Measurements from ENCODE around the gene UBAC2. TPM values are rescaled to one million over a fixed set of nuclear protein-coding genes. Genes with fewer than 3 reads are reported as not detected.

UBAC2 gene
- total RNA-seq, 1 donor from 2014 or later = 57.7 TPM

- H3K4me1 ChIP-seq = no peaks in the 10 kb centered on the region
- no peak for DNase-seq (ENCODE audit: extremely low spot score in 2 of 2)
- TF ChIP-seq, protein P1, sequence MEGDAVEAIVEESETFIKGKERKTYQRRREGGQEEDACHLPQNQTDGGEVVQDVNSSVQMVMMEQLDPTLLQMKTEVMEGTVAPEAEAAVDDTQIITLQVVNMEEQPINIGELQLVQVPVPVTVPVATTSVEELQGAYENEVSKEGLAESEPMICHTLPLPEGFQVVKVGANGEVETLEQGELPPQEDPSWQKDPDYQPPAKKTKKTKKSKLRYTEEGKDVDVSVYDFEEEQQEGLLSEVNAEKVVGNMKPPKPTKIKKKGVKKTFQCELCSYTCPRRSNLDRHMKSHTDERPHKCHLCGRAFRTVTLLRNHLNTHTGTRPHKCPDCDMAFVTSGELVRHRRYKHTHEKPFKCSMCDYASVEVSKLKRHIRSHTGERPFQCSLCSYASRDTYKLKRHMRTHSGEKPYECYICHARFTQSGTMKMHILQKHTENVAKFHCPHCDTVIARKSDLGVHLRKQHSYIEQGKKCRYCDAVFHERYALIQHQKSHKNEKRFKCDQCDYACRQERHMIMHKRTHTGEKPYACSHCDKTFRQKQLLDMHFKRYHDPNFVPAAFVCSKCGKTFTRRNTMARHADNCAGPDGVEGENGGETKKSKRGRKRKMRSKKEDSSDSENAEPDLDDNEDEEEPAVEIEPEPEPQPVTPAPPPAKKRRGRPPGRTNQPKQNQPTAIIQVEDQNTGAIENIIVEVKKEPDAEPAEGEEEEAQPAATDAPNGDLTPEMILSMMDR (IDR thresholded peaks at IDR 0.05) = no peak
- TF ChIP-seq POLR2A (IDR thresholded peaks at IDR 0.05) = no peak
- TF ChIP-seq POLR2AphosphoS5 (IDR thresholded peaks at IDR 0.05; ENCODE audit: insufficient read depth in 1 of 2, low read depth in 1 of 2) = no peak
These were observed 215.9 kb downstream of the UBAC2 start for GRCh38 chr13:99416411-99417121.

DNA sequence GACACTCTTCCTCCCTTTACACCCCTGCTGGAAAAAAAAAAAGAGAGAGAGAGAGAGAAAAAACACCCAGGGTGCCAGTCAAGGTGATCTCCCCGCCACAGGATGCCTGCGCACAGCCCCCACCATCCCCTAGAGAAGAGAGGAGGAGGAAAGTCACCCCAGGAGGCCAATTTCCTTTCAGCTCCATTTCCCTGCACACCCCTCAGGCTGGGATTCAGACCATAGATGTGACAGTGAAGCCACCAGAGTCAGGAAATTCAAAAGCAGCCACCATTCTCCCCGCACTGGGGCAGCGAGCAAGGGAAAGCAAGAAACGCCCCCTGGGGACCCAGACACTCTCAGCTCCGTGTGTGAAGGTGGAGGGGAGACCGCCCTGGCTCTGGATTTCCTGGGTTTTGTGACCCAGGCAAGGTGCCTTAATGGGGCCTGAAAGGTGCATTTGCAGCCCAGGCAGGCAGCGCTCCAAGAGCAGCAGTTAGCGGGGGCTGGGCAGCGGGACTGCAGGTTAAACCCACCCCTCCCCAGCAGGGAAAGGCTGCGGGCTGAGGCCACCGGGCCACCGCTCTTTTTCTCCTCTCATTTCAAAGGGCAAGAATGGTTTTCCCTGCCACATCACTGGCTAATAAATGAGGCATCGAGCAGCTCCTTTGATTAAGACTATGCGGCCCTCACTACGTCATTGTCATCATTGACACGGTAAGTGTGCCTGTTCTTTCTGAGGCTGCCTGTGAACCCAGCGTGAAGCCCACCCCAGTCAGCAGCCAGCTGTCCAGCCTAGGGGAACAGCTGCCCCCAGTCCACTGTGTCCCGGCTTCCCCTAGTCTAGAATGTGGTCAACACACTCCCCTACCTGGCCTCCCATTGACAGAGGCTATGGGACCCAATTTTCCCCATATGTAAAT is 216.8 kb downstream of the UBAC2 start:
- Histone ChIP-seq H3K4me3 (no peak overlapping the region), H3K27me3 (no peaks in the 10 kb centered on the region), H3K27ac (no peak overlapping the region), H3K36me3 (no peaks in the 10 kb centered on the region), H3K4me1 (no peaks in the 10 kb centered on the region), H3K9me3 (no peaks in the 10 kb centered on the region)
- DNase-seq (ENCODE audit: extremely low spot score in 2 of 2) = no peak
- intact Hi-C loops (cut with DNase I) = no loop called here
- no peak for TF ChIP-seq POLR2A (IDR thresholded peaks at IDR 0.05)
- no peak for TF ChIP-seq POLR2AphosphoS5 (IDR thresholded peaks at IDR 0.05; ENCODE audit: insufficient read depth in 1 of 2, low read depth in 1 of 2)
- TF ChIP-seq, protein P1 (IDR thresholded peaks at IDR 0.05) = no peak

More at GRCh38 chr13:99416411-99417121, 215.9 kb downstream of the UBAC2 start:
- H3K27me3 ChIP-seq = no peaks in the 10 kb centered on the region
- H3K27ac ChIP-seq = no peak overlapping the region
- H3K9me3 ChIP-seq = no peaks in the 10 kb centered on the region
- no peak overlapping the region for H3K4me3 ChIP-seq
- no peaks in the 10 kb centered on the region for H3K36me3 ChIP-seq
- intact Hi-C loops (cut with DNase I) = no loop called here

DNA sequence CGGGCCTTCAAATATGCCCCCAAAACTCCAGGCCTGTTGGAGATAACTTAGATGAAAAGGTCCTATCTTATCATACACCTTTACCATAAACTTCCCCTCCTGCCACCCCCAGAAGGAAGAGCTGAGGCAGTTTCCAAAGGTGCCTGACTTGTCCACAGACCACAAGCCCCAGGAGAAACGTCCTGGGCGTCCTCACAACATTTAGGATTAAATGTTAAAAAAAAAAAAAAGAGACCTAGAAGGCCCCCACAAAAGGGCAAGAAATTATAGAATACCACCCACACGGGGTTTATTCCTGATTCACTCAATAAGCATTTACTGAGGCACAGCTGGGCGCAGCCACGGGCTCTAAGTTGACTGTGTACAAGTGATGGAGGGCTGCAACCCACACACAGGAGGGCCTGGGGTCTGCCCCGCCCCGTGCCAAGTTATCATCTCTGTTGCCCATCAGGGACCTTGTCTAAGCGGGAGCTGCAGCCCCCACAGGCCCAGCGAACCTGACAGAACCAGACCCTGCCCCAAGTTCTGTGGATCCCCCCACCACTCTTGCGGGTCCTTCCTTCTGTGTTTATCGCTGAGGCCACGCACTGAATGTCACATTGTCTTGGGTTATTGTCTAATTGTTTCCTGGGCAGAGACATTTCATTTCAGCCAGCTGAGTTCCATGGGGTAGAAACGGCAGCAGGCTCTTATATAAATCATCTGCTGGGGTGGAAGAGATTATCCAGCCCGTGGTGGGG is 217.6 kb downstream of the UBAC2 start:
- no peak overlapping the region for H3K4me3 ChIP-seq
- no peaks in the 10 kb centered on the region for H3K27me3 ChIP-seq
- H3K27ac ChIP-seq = no peak overlapping the region
- H3K36me3 ChIP-seq = no peaks in the 10 kb centered on the region
- no peaks in the 10 kb centered on the region for H3K9me3 ChIP-seq
- no peak for TF ChIP-seq POLR2AphosphoS5 (IDR thresholded peaks at IDR 0.05; ENCODE audit: insufficient read depth in 1 of 2, low read depth in 1 of 2)
- TF ChIP-seq POLR2A (IDR thresholded peaks at IDR 0.05) = no peak
- TF ChIP-seq, protein P1 (IDR thresholded peaks at IDR 0.05) = no peak
- intact Hi-C loops (cut with DNase I) = no loop called here
- DNase-seq (ENCODE audit: extremely low spot score in 2 of 2) = no peak
- H3K4me1 ChIP-seq = no peaks in the 10 kb centered on the region

- H3K27me3 ChIP-seq = no peaks in the 10 kb centered on the region
- no peak overlapping the region for H3K27ac ChIP-seq
- no peaks in the 10 kb centered on the region for H3K36me3 ChIP-seq
- H3K4me3 ChIP-seq = no peak overlapping the region
- no peaks in the 10 kb centered on the region for H3K9me3 ChIP-seq
- no peaks in the 10 kb centered on the region for H3K4me1 ChIP-seq
- DNase-seq (ENCODE audit: extremely low spot score in 2 of 2) = no peak
- intact Hi-C loops (cut with DNase I) = no loop called here
- TF ChIP-seq POLR2AphosphoS5 (IDR thresholded peaks at IDR 0.05; ENCODE audit: insufficient read depth in 1 of 2, low read depth in 1 of 2) (no peak), POLR2A (IDR thresholded peaks at IDR 0.05) (no peak)
- TF ChIP-seq, protein P1 (IDR thresholded peaks at IDR 0.05) = no peak
These were observed 218.1 kb downstream of the UBAC2 start for GRCh38 chr13:99418843-99419140.
